HG03159 (cell line): ENCODE data around the gene SLC25A34.
"Not testable (repeated sequence)": the region's sequence is repeated elsewhere in the genome, so short reads cannot be mapped to it uniquely, and the experiment has no call there.

Source experiments
- ATAC-seq: cut with Tn5 transposase; IDR thresholded peaks from one replicate; pipeline ENCODE4 v1.9.1; 2021; ENCODE audit warnings: mild to moderate bottlenecking, moderate library complexity; ENCODE audit not compliant: unreplicated experiment

Gene SLC25A34

GRCh38 chr1:15736038-15736891 is at the start of gene SLC25A34:
Gene SLC25A34, plus strand, starts transcription at chr1:15736258. Its CDS starts 228 bp downstream, at chr1:15736486.
- ATAC-seq, result no peak

- no peak for ATAC-seq
These were observed 48.6 kb upstream of the SLC25A34 start for GRCh38 chr1:15687446-15687845.

- ATAC-seq, result no peak
These were observed 45.7 kb upstream of the SLC25A34 start for GRCh38 chr1:15690317-15690716.

DNA sequence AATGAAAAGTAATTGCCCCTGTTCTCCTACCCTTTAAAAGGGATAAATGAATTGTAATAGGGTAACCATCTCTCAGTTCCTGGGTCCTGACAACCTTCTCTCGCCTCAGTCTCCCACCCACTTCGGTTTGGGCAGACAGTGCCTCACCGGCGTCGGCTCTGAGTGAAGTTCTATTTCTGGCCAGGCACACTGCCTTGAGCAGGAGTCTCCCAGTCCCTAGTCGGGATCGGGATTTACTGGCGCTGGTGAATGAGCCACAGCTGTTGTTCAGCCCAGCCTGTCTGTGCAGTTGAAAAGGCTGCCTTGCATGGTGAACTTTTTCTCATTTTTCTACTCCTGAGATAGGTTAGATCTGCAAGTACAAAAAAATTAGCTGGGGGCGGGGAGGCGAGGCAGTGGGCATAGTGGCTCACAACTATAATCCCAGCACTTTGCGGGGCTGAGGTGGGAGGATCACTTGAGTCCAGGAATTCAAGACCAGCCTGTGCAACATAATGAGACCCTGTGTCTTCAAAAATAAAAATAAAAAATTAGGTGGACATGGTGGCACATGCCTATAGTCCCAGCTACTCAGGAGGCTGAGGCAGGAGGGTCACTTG is 44.5 kb upstream of the SLC25A34 start:
- ATAC-seq, result no peak

DNA sequence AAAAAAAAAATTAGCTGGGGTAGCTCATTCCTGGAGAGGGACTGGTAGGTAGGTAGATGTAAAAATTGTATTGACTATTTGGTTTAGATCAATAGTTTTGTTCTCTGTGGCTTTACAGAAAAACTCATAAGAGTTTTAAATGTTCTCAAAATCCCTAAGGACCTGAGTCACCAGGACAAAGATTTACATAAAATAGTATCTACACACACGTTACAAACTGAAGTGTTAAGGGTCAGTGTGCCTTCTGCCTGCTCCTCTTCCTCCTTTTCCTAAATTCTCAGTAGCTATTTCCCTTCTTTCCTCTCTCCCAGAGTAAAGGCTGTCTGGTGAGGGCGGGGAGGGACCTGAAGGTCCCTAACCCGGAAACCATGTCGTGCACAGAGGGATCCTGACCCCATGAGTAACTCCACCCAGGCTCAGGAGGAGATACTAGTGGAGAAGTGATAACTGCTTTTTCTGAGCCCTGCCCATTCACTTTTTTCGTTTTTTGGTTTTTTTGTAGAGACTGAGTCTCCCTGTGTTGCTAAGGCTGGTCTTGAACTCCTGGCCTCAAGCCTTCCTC is 43.9 kb upstream of the SLC25A34 start:
- ATAC-seq, result no peak

- ATAC-seq, result no peak
These were observed 42.7 kb upstream of the SLC25A34 start for GRCh38 chr1:15693371-15693770.

DNA sequence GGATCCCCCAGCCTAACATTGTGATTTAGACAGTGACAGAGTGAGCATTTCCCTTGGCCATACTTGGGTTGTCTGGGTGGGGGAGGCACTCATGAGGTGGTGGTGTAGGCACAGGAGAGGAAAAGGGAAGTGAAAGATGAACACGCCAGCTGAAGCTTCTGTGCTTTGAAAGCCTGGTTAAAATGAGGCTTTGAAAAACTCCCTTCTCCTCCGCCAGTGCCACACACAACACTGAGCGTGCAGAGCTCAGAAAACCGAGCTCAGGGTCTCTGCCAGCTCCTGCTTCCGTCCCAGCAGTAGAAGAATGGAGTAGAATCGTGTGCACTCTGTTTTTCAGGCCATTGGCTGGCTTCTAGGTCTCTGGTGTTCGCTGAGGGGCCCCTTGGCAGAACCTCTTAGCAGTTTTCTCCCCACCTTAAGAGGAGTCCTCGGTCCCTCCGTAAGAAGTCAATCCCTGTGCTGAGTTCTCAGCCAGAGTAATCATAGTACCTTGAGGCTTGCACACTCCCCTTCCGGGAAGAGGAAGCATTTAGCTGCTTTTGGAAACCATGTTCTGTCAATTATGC is 39.0 kb upstream of the SLC25A34 start:
- ATAC-seq, result peak; percentile 97

DNA sequence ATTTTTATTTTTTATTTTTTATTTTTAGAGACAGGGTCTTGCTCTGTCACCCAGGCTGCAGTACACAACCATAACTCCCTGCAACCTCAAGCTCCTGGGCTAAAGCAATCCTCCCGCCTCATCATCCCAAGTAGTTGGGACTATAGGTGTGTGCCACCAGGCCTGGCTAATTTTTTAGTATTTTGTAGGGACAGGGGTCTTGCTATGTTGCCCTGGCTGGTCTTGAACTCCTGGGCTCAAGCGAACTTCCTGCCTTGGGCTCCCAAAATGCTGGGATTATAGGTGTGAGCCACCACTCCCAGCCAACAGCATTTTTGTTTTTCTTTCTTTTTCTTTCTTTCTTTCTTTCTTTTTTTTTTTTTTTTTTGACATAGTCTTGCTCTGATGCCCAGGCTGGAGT is 37.9 kb upstream of the SLC25A34 start:
- no peak for ATAC-seq

DNA sequence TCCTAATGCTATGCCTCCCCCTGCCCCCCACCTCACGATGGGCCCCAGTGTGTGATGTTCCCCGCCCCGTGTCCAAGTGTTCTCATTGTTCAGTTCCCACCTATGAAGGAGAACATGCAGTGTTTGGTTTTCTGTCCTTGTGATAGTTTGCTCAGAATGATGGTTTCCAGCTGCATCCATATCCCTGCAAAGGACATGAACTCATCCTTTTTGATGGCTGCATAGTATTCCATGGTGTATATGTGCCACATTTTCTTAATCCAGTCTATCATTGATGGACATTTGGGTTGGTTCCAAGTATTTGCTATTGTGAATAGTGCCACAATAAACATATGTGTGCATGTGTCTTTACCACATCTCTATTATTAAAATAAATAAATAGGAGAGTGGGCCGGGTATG is 36.7 kb upstream of the SLC25A34 start:
- not testable (repeated sequence) for ATAC-seq

- no peak for ATAC-seq
These were observed 35.5 kb upstream of the SLC25A34 start for GRCh38 chr1:15700508-15700907.

GRCh38 chr1:15701784-15702183 is 34.3 kb upstream of the SLC25A34 start:
- no peak for ATAC-seq

- no peak for ATAC-seq
These were observed 33.1 kb upstream of the SLC25A34 start for GRCh38 chr1:15702722-15703550.

- no peak for ATAC-seq
These were observed 32.5 kb upstream of the SLC25A34 start for GRCh38 chr1:15703562-15703961.

- ATAC-seq, result no peak
These were observed 31.4 kb upstream of the SLC25A34 start for GRCh38 chr1:15704526-15705183.

- ATAC-seq, result no peak
These were observed 30.9 kb upstream of the SLC25A34 start for GRCh38 chr1:15705184-15705566.

DNA sequence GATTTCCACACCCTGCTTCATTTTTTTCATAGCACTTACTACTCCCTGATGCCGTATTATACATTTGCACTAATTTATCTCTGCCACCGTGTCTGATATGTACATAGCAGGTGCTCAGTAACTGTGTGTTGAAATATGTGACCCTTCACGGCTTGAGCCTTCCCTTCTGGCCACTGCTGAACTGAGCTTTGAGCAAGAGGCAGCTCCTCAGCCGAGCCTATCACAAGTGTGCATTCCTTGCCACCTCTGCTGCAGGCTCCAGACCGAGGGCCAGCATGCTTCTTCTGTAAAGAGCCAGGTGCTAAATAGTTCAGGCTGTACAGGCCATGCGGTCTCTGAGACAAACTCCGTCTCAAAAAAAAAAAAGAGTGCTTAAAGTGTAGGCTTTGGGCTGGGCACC is 29.3 kb upstream of the SLC25A34 start:
- no peak for ATAC-seq

DNA sequence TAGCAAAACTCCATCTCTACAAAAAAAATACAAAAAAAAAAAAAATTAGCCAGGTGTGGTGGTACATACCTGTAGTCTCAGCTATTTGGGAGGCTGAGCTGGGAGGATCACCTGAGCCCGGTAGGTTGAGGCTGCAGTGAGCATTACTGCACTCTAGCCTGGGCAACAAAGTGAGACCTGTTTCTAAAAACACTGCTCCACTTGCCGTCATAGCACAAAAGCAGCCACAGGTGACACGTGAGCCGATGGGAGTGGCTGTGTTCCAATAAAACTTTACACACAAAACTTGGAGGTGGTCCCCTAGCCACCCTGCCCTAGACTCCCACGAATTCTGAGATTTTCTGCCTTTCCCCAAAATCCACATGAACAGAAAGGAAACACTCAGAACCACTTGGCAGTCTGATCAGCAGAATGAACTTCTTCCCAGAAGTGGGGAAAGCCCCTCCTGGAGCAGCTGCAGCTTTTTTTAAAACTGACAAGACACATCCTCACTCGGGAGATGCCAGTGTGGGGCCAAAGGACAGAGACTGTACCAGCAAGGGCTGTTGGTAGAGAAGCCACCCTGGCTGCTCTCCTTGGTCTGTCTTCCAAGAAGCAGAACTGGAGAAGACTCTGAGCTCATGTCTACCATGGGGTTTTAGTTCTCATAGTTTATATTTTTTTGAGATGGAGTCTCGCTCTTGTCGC is 28.7 kb upstream of the SLC25A34 start:
- ATAC-seq, result no peak

- no peak for ATAC-seq
These were observed 27.4 kb upstream of the SLC25A34 start for GRCh38 chr1:15708486-15709137.

GRCh38 chr1:15709226-15709625 is 26.8 kb upstream of the SLC25A34 start:
- no peak for ATAC-seq
